ENCODE results near the gene TCF4. TPM values are rescaled to one million over a fixed set of nuclear protein-coding genes. Genes with fewer than 3 reads are reported as not detected.
A peak's percentile ranks its signal among the peaks of the same experiment; 100 is the strongest.

The TCF4 gene
- total and polyA plus RNA-seq, 8 donors: 5.1 to 187 (median 39.9) TPM

- Histone ChIP-seq H3K27ac (peak overlapping the region in 3 of 5 donors; percentile 6 to 55 (median 47)), H3K36me3 (no peaks in the 10 kb centered on the region), H3K4me3 (peak overlapping the region in 1 of 4 donors; percentile 1), H3K9me3 (no peaks in the 10 kb centered on the region), H3K27me3 (no peaks in the 10 kb centered on the region), H3K4me1 (peaks cover 0 to 26% (median 13%) of the 10 kb centered on the region in 4 donors)
- WGBS, 5 donors: 70 to 77% (median 74%) methylated on average over 11 of the region's 11 CpGs
- intact Hi-C loops (cut with DNase I; ENCODE audit: low total_unique reads): no loop called here
- TF ChIP-seq EP300 (IDR thresholded peaks at IDR 0.05): no peak
- no peak for TF ChIP-seq POLR2A (IDR thresholded peaks at IDR 0.05)
- TF ChIP-seq POLR2AphosphoS5 (IDR thresholded peaks at IDR 0.05): no peak
- no peak for TF ChIP-seq CTCF (IDR thresholded peaks at IDR 0.05)
- peak in 1 of 2 donors; percentile 32 for DNase-seq
Observed at GRCh38 chr18:55302167-55302833, 285.7 kb downstream of the TCF4 start.

- Histone ChIP-seq H3K27ac (peak overlapping the region in 3 of 5 donors; percentile 6 to 55 (median 47)), H3K9me3 (no peaks in the 10 kb centered on the region), H3K27me3 (no peaks in the 10 kb centered on the region), H3K36me3 (no peaks in the 10 kb centered on the region), H3K4me1 (peaks cover 0 to 26% (median 12%) of the 10 kb centered on the region in 4 donors), H3K4me3 (peak overlapping the region in 1 of 4 donors; percentile 1)
- intact Hi-C loops (cut with DNase I; ENCODE audit: low total_unique reads): no loop called here
- WGBS, 5 donors: 67 to 71% (median 71%) methylated on average over 8 of the region's 8 CpGs
- TF ChIP-seq POLR2A (IDR thresholded peaks at IDR 0.05) (no peak), EP300 (IDR thresholded peaks at IDR 0.05) (no peak), POLR2AphosphoS5 (IDR thresholded peaks at IDR 0.05) (no peak), CTCF (IDR thresholded peaks at IDR 0.05) (no peak)
- DNase-seq: no peak
Observed at GRCh38 chr18:55301824-55302166, 286.2 kb downstream of the TCF4 start.

GRCh38 chr18:55300936-55301531 is 287.0 kb downstream of the TCF4 start:
- Histone ChIP-seq H3K4me3 (no peak overlapping the region), H3K9me3 (no peaks in the 10 kb centered on the region), H3K27me3 (no peaks in the 10 kb centered on the region), H3K27ac (peak overlapping the region in 1 of 5 donors; percentile 0), H3K4me1 (peaks cover 0 to 21% (median 8%) of the 10 kb centered on the region in 4 donors), H3K36me3 (no peaks in the 10 kb centered on the region)
- WGBS, 5 donors: 69 to 84% (median 69%) methylated on average over 14 of the region's 14 CpGs
- TF ChIP-seq POLR2AphosphoS5 (IDR thresholded peaks at IDR 0.05) (no peak), EP300 (IDR thresholded peaks at IDR 0.05) (no peak), POLR2A (IDR thresholded peaks at IDR 0.05) (no peak), CTCF (IDR thresholded peaks at IDR 0.05) (no peak)
- intact Hi-C loops (cut with DNase I; ENCODE audit: low total_unique reads): no loop called here
- DNase-seq: peak in 1 of 2 donors; percentile 38

GRCh38 chr18:55300421-55300935 is 287.5 kb downstream of the TCF4 start:
- intact Hi-C loops (cut with DNase I; ENCODE audit: low total_unique reads): no loop called here
- no peaks in the 10 kb centered on the region for H3K36me3 ChIP-seq
- H3K27me3 ChIP-seq: no peaks in the 10 kb centered on the region
- H3K9me3 ChIP-seq: no peaks in the 10 kb centered on the region
- no peak overlapping the region for H3K4me3 ChIP-seq
- no peak for DNase-seq
- WGBS, 5 donors: 79 to 88% (median 83%) methylated on average over 11 of the region's 11 CpGs
- peak overlapping the region in 1 of 5 donors; percentile 0 for H3K27ac ChIP-seq
- no peak for TF ChIP-seq POLR2AphosphoS5 (IDR thresholded peaks at IDR 0.05)
- TF ChIP-seq CTCF (IDR thresholded peaks at IDR 0.05): no peak
- no peak for TF ChIP-seq EP300 (IDR thresholded peaks at IDR 0.05)
- no peak for TF ChIP-seq POLR2A (IDR thresholded peaks at IDR 0.05)
- peaks cover 0 to 18% (median 6%) of the 10 kb centered on the region in 4 donors for H3K4me1 ChIP-seq

Measured in stomach (tissue), 9 donors.